Endothelial cell (in vitro differentiated cells): ENCODE data around the gene AZIN2. TPM values are rescaled to one million over a fixed set of nuclear protein-coding genes. Genes with fewer than 3 reads are reported as not detected.
"Not testable (repeated sequence)": the region's sequence is repeated elsewhere in the genome, so short reads cannot be mapped to it uniquely, and the experiment has no call there.

Experiments used
- DNase-seq: peaks from one replicate; pipeline ENCODE4 v3.0.0; 2021; ENCODE audit warnings: low spot score
- H3K27ac Mint-ChIP-seq: one replicate; pipeline ENCODE4 v1.8.0; 2021; ENCODE audit warnings: mixed read lengths, inconsistent platforms; ENCODE audit not compliant: unreplicated experiment
- H3K27me3 Mint-ChIP-seq: one replicate; pipeline ENCODE4 v1.8.0; 2021; ENCODE audit warnings: mild to moderate bottlenecking, moderate library complexity, mixed read lengths, inconsistent platforms; ENCODE audit not compliant: unreplicated experiment
- H3K36me3 Mint-ChIP-seq: one replicate; pipeline ENCODE4 v1.8.0; 2021; ENCODE audit warnings: mild to moderate bottlenecking, low read depth, mixed read lengths, inconsistent platforms; ENCODE audit not compliant: unreplicated experiment
- H3K4me1 Mint-ChIP-seq: one replicate; pipeline ENCODE4 v1.8.0; 2021; ENCODE audit warnings: mild to moderate bottlenecking, mixed read lengths, inconsistent platforms; ENCODE audit not compliant: unreplicated experiment
- H3K4me3 Mint-ChIP-seq: one replicate; pipeline ENCODE4 v1.8.0; 2021; ENCODE audit warnings: mild to moderate bottlenecking, mixed read lengths, inconsistent platforms; ENCODE audit not compliant: unreplicated experiment
- H3K9me3 Mint-ChIP-seq: one replicate; pipeline ENCODE4 v1.8.0; 2021; ENCODE audit warnings: mixed read lengths, inconsistent platforms; ENCODE audit not compliant: unreplicated experiment
- CTCF ChIP-seq: fragments of 200-600 bp; sonication (generic); IDR thresholded peaks from one replicate; pipeline ENCODE4 v1.5.0; 2021; ENCODE audit warnings: antibody characterized with exemption; ENCODE audit not compliant: unreplicated experiment
- total RNA-seq: library from RNA; stranded (reverse); fragmentation: NEBNext Ultra II Directional; extraction: Animal tissue kit (Norgen Biotek cat#: 25700); gene quantifications from one replicate; pipeline ENCODE4 v1.2.1, GENCODE V29; 2021; ENCODE audit not compliant: unreplicated experiment

Gene AZIN2
- total RNA-seq, 1 donor from 2014 or later: 1.4 TPM

DNA sequence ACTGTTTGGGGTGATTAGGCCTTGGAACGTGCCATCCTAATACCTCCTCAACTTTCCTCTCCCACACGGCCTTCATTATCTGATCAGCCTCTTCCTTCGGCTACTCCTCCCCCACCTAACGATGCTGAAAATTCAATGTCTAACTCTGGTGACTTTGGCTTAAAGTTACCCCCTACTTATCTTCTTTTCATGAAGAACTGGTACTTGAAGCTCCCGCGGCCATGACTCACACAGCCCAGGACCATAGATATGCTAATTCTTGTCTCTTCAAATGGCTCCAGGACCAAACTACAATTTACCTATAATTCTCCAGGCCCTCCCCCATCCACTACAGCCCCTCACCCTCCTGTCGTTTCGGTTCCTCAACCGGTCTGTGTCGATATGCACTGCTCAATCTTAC is 15.7 kb upstream of the AZIN2 start:
- DNase-seq: no peak
- Mint-ChIP-seq H3K4me3 (no peak overlapping the region), H3K36me3 (peaks cover 18% of the 10 kb centered on the region), H3K9me3 (peaks cover 17% of the 10 kb centered on the region), H3K4me1 (no peaks in the 10 kb centered on the region), H3K27ac (no peak overlapping the region), H3K27me3 (no peaks in the 10 kb centered on the region)
- no peak for TF ChIP-seq CTCF

GRCh38 chr1:33066477-33066876 is 14.5 kb upstream of the AZIN2 start:
- DNase-seq, H3K4me3 Mint-ChIP-seq, H3K27me3 Mint-ChIP-seq, H3K27ac Mint-ChIP-seq, H3K4me1 Mint-ChIP-seq: not testable (repeated sequence)
- H3K36me3 Mint-ChIP-seq: peaks cover 18% of the 10 kb centered on the region
- H3K9me3 Mint-ChIP-seq: peaks cover 17% of the 10 kb centered on the region

- Mint-ChIP-seq H3K36me3 (peaks cover 14% of the 10 kb centered on the region), H3K9me3 (peaks cover 15% of the 10 kb centered on the region)
- H3K4me3 Mint-ChIP-seq, H3K27ac Mint-ChIP-seq, DNase-seq, H3K27me3 Mint-ChIP-seq, H3K4me1 Mint-ChIP-seq: not testable (repeated sequence)
Observed at GRCh38 chr1:33068108-33068507, 12.8 kb upstream of the AZIN2 start.

GRCh38 chr1:33070628-33071027 is 10.3 kb upstream of the AZIN2 start:
- no peak for TF ChIP-seq CTCF
- no peak for DNase-seq
- Mint-ChIP-seq H3K4me3 (no peak overlapping the region), H3K9me3 (peaks cover 5% of the 10 kb centered on the region), H3K4me1 (no peaks in the 10 kb centered on the region), H3K27me3 (peaks cover 4% of the 10 kb centered on the region), H3K36me3 (peaks cover 7% of the 10 kb centered on the region), H3K27ac (no peak overlapping the region)

GRCh38 chr1:33072707-33073106 is 8.2 kb upstream of the AZIN2 start:
- no peak for TF ChIP-seq CTCF
- H3K9me3 Mint-ChIP-seq: no peaks in the 10 kb centered on the region
- peaks cover 5% of the 10 kb centered on the region for H3K36me3 Mint-ChIP-seq
- no peaks in the 10 kb centered on the region for H3K4me1 Mint-ChIP-seq
- no peak overlapping the region for H3K4me3 Mint-ChIP-seq
- peaks cover 4% of the 10 kb centered on the region for H3K27me3 Mint-ChIP-seq
- H3K27ac Mint-ChIP-seq: no peak overlapping the region
- DNase-seq: no peak

- TF ChIP-seq CTCF: no peak
- Mint-ChIP-seq H3K4me3 (no peak overlapping the region), H3K27ac (no peak overlapping the region), H3K9me3 (no peaks in the 10 kb centered on the region), H3K27me3 (peaks cover 4% of the 10 kb centered on the region), H3K36me3 (peaks cover 5% of the 10 kb centered on the region), H3K4me1 (no peaks in the 10 kb centered on the region)
- no peak for DNase-seq
Observed at GRCh38 chr1:33074193-33074945, 6.6 kb upstream of the AZIN2 start.
